ENCODE measurements around the gene CCDC157.
"Not testable (repeated sequence)": the region's sequence is repeated elsewhere in the genome, so short reads cannot be mapped to it uniquely, and the experiment has no call there.

The CCDC157 gene

GRCh38 chr22:30399718-30400117 is 42.9 kb downstream of the CCDC157 start:
- in situ Hi-C loops (cut with HindIII; ENCODE audit: low sequenced_read_pairs), result no loop called here
- no peak for TF ChIP-seq CTCF (IDR thresholded peaks at IDR 0.05; ENCODE audit: low read depth, low read length, missing control alignments)
- DNase-seq (ENCODE audit: low read depth), result no peak
- no peak overlapping the region for H3K4me3 ChIP-seq (ENCODE audit: low read depth, low read length)

GRCh38 chr22:30400159-30400558 is 43.4 kb downstream of the CCDC157 start:
- no peak overlapping the region for H3K4me3 ChIP-seq (ENCODE audit: low read depth, low read length)
- no peak for DNase-seq (ENCODE audit: low read depth)
- TF ChIP-seq CTCF (IDR thresholded peaks at IDR 0.05; ENCODE audit: low read depth, low read length, missing control alignments), result no peak
- in situ Hi-C loops (cut with HindIII; ENCODE audit: low sequenced_read_pairs), result no loop called here

- in situ Hi-C loops (cut with HindIII; ENCODE audit: low sequenced_read_pairs); DNase-seq (ENCODE audit: low read depth); H3K4me3 ChIP-seq (ENCODE audit: low read depth, low read length): not testable (repeated sequence)
Observed at GRCh38 chr22:30401024-30401423, 44.2 kb downstream of the CCDC157 start.

- H3K4me3 ChIP-seq (ENCODE audit: low read depth, low read length), result no peak overlapping the region
- TF ChIP-seq CTCF (IDR thresholded peaks at IDR 0.05; ENCODE audit: low read depth, low read length, missing control alignments), result no peak
- DNase-seq (ENCODE audit: low read depth), result no peak
- in situ Hi-C loops (cut with HindIII; ENCODE audit: low sequenced_read_pairs), result no loop called here
Observed at GRCh38 chr22:30402028-30402765, 45.4 kb downstream of the CCDC157 start.

GRCh38 chr22:30402766-30403104 is 45.9 kb downstream of the CCDC157 start:
- H3K4me3 ChIP-seq (ENCODE audit: low read depth, low read length); DNase-seq (ENCODE audit: low read depth); in situ Hi-C loops (cut with HindIII; ENCODE audit: low sequenced_read_pairs): not testable (repeated sequence)

GRCh38 chr22:30404307-30404706 is 47.5 kb downstream of the CCDC157 start:
- DNase-seq (ENCODE audit: low read depth), result no peak
- TF ChIP-seq CTCF (IDR thresholded peaks at IDR 0.05; ENCODE audit: low read depth, low read length, missing control alignments), result no peak
- H3K4me3 ChIP-seq (ENCODE audit: low read depth, low read length), result no peak overlapping the region
- in situ Hi-C loops (cut with HindIII; ENCODE audit: low sequenced_read_pairs), result no loop called here

- no peak overlapping the region for H3K4me3 ChIP-seq (ENCODE audit: low read depth, low read length)
- in situ Hi-C loops (cut with HindIII; ENCODE audit: low sequenced_read_pairs), result no loop called here
- no peak for TF ChIP-seq CTCF (IDR thresholded peaks at IDR 0.05; ENCODE audit: low read depth, low read length, missing control alignments)
- no peak for DNase-seq (ENCODE audit: low read depth)
Observed at GRCh38 chr22:30405731-30406130, 48.9 kb downstream of the CCDC157 start.

GRCh38 chr22:30406400-30406799 is 49.6 kb downstream of the CCDC157 start:
- no peak overlapping the region for H3K4me3 ChIP-seq (ENCODE audit: low read depth, low read length)
- in situ Hi-C loops (cut with HindIII; ENCODE audit: low sequenced_read_pairs), result no loop called here
- no peak for TF ChIP-seq CTCF (IDR thresholded peaks at IDR 0.05; ENCODE audit: low read depth, low read length, missing control alignments)
- DNase-seq (ENCODE audit: low read depth), result no peak

Data from astrocyte of the cerebellum (primary cell).